Thoracic aorta (tissue), 2 donors: ENCODE data around the gene TMEM239. TPM values are rescaled to one million over a fixed set of nuclear protein-coding genes. Genes with fewer than 3 reads are reported as not detected.

Source experiments
- ATAC-seq: fragments of 150-250 bp; one replicate; pipeline ENCODE4 v1.8.0; 2017; ENCODE audit warnings: low read depth; ENCODE audit not compliant: insufficient number of reproducible peaks, low FRiP score
- DNase-seq: peaks from one replicate; pipeline ENCODE4 v3.0.0-alpha.2; 2020; ENCODE audit warnings: low spot score
- H3K27ac ChIP-seq, 2 donors: fragments of 200-600 bp; sonication (generic); 1 replicate in 1 of 2; 2 replicates in 1 of 2; pipeline ENCODE4 v1.5.1; 2016; ENCODE audit warnings: mild to moderate bottlenecking in 2 of 2, moderate library complexity in 2 of 2
- H3K27me3 ChIP-seq: fragments of 200-600 bp; sonication (generic); replicated peaks from 2 replicates; pipeline ENCODE4 v1.6.0; 2016; ENCODE audit warnings: mild to moderate bottlenecking; ENCODE audit not compliant: insufficient read depth
- H3K36me3 ChIP-seq: fragments of 200-600 bp; sonication (generic); one replicate; pipeline ENCODE4 v1.5.1; 2016
- H3K4me1 ChIP-seq, 2 donors: fragments of 200-600 bp; sonication (generic); 1 replicate in 1 of 2; 2 replicates in 1 of 2; pipeline versions ENCODE4 v1.5.1 to v1.6.0; 2016; ENCODE audit warnings: low read depth in 2 of 2, mild to moderate bottlenecking in 1 of 2; ENCODE audit not compliant: control insufficient read depth in 1 of 2
- H3K4me3 ChIP-seq: fragments of 200-600 bp; sonication (generic); 2 replicates; pipeline ENCODE4 v1.5.1; 2016; ENCODE audit warnings: mild to moderate bottlenecking
- H3K9me3 ChIP-seq: fragments of 200-600 bp; sonication (generic); 2 replicates; pipeline ENCODE4 v1.5.1; 2016
- total RNA-seq, 2 donors: library from RNA; depleted of rRNA; stranded (reverse); fragments of >200 nt; gene quantifications; one replicate each; pipeline versions ENCODE4 v1.1.0 to v1.2.3, GENCODE V29; 2016
- TF ChIP-seq, protein P1 (sequence below): fragments of 200-600 bp; sonication (generic); IDR thresholded peaks from one replicate; pipeline ENCODE4 v1.5.1; 2019; ENCODE audit warnings: antibody characterized with exemption

TMEM239 gene
- total RNA-seq, 2 donors from 2014 or later: not detected

DNA sequence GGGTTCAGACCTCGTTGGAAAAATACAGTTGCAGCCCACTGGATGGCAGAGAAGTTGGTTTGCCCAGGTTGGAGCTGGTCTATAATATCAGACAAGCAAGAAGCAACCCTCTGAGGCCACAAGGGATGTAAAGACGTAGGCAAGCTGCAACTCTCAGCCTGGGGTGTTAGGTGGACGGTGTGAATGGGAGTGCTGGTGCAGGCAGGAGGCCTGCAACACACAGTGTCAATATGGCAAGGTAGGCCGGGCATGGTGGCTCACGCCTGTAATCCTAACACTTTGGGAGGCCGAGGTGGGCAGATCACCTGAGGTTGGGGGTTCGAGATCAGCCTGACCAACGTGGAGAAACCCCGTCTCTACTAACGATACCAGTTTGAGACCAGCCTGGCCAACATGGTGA is 34.9 kb downstream of the TMEM239 start:
- H3K27ac ChIP-seq: no peak overlapping the region
- no peaks in the 10 kb centered on the region for H3K4me1 ChIP-seq
- no peaks in the 10 kb centered on the region for H3K36me3 ChIP-seq
- no peaks in the 10 kb centered on the region for H3K9me3 ChIP-seq
- no peak for ATAC-seq
- H3K4me3 ChIP-seq: no peak overlapping the region
- no peaks in the 10 kb centered on the region for H3K27me3 ChIP-seq
- no peak for DNase-seq
- TF ChIP-seq, protein P1, sequence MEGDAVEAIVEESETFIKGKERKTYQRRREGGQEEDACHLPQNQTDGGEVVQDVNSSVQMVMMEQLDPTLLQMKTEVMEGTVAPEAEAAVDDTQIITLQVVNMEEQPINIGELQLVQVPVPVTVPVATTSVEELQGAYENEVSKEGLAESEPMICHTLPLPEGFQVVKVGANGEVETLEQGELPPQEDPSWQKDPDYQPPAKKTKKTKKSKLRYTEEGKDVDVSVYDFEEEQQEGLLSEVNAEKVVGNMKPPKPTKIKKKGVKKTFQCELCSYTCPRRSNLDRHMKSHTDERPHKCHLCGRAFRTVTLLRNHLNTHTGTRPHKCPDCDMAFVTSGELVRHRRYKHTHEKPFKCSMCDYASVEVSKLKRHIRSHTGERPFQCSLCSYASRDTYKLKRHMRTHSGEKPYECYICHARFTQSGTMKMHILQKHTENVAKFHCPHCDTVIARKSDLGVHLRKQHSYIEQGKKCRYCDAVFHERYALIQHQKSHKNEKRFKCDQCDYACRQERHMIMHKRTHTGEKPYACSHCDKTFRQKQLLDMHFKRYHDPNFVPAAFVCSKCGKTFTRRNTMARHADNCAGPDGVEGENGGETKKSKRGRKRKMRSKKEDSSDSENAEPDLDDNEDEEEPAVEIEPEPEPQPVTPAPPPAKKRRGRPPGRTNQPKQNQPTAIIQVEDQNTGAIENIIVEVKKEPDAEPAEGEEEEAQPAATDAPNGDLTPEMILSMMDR: no peak

DNA sequence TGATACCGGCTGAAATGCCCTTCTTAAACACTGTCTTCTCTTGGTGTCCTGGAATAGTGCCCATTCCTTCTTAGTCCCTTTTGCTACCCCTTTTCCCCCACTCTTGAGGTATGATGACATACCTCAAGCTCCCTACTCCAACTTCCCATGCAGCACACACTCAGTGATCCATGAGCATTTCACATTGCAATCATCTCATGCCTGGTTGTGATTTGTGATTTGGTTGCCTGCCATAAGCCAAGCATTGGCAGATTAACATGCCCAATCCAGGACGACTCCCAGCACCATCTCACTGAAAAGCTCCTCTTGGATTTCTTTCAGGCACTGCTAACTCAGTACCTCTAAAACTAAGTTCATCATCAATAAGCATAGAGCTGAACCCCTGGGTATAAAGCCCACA is 42.4 kb downstream of the TMEM239 start:
- no peaks in the 10 kb centered on the region for H3K9me3 ChIP-seq
- TF ChIP-seq, protein P1: no peak
- H3K27me3 ChIP-seq: no peaks in the 10 kb centered on the region
- no peaks in the 10 kb centered on the region for H3K4me1 ChIP-seq
- peaks cover 19% of the 10 kb centered on the region for H3K36me3 ChIP-seq
- H3K27ac ChIP-seq: no peak overlapping the region
- DNase-seq: no peak
- ATAC-seq: no peak
- H3K4me3 ChIP-seq: no peak overlapping the region

DNA sequence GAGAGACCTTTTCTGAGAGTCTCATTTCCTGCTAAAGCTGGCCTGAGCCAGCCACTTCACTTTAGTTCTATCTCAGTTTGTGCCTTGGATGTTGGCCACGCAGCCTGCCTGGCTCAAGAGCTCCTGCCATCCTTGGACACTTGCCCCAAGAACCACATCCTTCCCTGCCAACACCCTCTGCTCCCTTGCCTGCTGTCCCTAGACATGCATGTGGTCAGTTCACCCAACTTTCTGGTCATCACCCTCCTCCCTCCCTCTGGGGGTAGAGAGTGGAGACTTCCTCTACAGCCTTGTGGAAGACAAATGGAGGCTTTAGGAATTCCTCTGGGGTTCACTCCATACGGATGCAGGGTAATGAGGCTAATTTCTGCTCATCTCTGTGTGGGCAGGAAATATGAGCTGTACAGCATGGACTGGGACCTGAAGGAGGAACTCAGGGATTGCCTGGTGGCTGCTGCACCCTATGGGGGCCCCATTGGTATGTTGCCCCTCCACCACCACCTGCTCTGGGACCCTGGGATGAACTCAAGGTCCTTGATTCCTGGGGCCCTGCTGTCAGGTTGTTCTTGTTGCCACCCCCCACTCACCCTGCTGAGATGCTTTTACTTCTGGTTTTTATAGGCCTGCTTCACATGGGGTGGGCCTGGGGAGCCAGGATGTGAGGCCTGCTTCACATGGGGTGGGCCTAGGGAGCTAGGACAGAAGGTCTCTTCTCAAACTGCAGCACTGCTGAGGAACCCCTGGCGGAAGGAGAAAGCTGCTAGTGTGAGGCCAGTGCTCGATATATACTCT is 43.4 kb downstream of the TMEM239 start:
- Histone ChIP-seq H3K4me3 (no peak overlapping the region), H3K9me3 (no peaks in the 10 kb centered on the region), H3K4me1 (no peaks in the 10 kb centered on the region), H3K27ac (no peak overlapping the region), H3K27me3 (no peaks in the 10 kb centered on the region), H3K36me3 (peaks cover 26% of the 10 kb centered on the region)
- DNase-seq (no peak), ATAC-seq (no peak)
- TF ChIP-seq, protein P1: no peak

DNA sequence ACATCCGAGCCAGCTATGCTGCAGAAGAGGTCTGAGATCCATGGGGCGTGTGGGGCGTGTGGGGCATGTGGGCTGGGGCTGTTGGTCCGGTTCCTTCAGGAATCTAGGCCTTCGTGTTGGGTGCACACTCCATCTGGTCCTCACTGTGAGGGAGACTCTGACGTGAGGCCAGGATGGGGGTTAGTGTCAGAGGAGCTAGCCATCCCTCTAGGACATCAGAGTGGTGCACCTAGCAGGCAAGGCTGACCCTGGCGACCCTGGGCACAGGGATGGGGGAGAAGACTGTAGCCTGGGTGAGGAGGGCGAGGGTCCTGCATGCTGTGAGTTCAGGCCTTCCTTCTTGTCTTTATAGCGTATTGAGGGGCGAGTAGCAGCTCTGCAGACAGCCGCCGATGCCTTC is 48.5 kb downstream of the TMEM239 start:
- no peak for ATAC-seq
- Histone ChIP-seq H3K9me3 (no peaks in the 10 kb centered on the region), H3K4me1 (no peaks in the 10 kb centered on the region), H3K4me3 (no peak overlapping the region), H3K27ac (no peak overlapping the region), H3K27me3 (no peaks in the 10 kb centered on the region), H3K36me3 (peaks cover 39% of the 10 kb centered on the region)
- no peak for DNase-seq
- TF ChIP-seq, protein P1: no peak

DNA sequence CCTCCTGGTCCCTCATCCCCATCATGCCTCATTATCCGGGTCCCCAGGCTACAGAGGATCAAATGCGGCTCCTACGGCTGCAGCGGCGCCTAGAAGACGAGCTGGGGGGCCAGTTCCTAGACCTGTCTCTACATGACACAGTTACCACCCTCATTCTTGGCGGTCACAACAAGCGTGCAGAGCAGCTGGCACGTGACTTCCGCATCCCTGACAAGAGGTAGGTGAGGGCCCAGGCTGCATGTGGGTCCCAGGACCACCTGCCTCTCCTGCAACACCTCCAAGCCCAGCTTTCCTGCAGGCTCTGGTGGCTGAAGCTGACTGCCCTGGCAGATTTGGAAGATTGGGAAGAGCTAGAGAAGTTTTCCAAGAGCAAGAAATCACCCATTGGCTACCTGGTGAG is 48.9 kb downstream of the TMEM239 start:
- DNase-seq (no peak), ATAC-seq (no peak)
- Histone ChIP-seq H3K9me3 (no peaks in the 10 kb centered on the region), H3K4me1 (no peaks in the 10 kb centered on the region), H3K4me3 (no peak overlapping the region), H3K27me3 (no peaks in the 10 kb centered on the region), H3K36me3 (peaks cover 39% of the 10 kb centered on the region), H3K27ac (no peak overlapping the region)
- TF ChIP-seq, protein P1: no peak
